ENCODE results near the gene CHST11. TPM values are rescaled to one million over a fixed set of nuclear protein-coding genes. Genes with fewer than 3 reads are reported as not detected.

CHST11 gene
- total RNA-seq, 1 experiment from 2014 or later: 1.1 TPM

GRCh38 chr12:104662908-104663307 lies 206.2 kb downstream of the CHST11 start:
- H3K4me3 ChIP-seq (ENCODE audit: low read depth, low read length, poor library complexity, severe bottlenecking): no peak overlapping the region
- no peak for DNase-seq (ENCODE audit: low spot score)
- no peaks in the 10 kb centered on the region for H3K4me1 ChIP-seq (ENCODE audit: insufficient read depth, low read length, poor library complexity, severe bottlenecking)
- intact Hi-C loops (cut with micrococcal nuclease; ENCODE audit: unreplicated experiment): no loop called here
- no peaks in the 10 kb centered on the region for H3K9me3 ChIP-seq (ENCODE audit: low read depth, low read length, poor library complexity, severe bottlenecking)
- no peaks in the 10 kb centered on the region for H3K36me3 ChIP-seq (ENCODE audit: insufficient read depth, low read length, poor library complexity, severe bottlenecking)
- POLR2A ChIA-PET (ENCODE audit: low non-redundant PET): no interaction called here
- no TSS peak for BruUV-seq (replicated peaks)
- H3K27me3 ChIP-seq (replicated peaks; ENCODE audit: insufficient read depth, low read depth, low read length, poor library complexity): no peaks in the 10 kb centered on the region
- H3K27ac ChIP-seq (ENCODE audit: low read depth, low read length, poor library complexity, severe bottlenecking): no peak overlapping the region
- TF ChIP-seq EZH2 (IDR thresholded peaks at IDR 0.05; ENCODE audit: borderline replicate concordance, low read depth, low read length, poor library complexity, severe bottlenecking) (no peak), CTCF (conservative IDR thresholded peaks at IDR 0.05; ENCODE audit: low read depth, low read length) (no peak)
- CTCF ChIA-PET: no interaction called here

- H3K27me3 ChIP-seq (replicated peaks; ENCODE audit: insufficient read depth, low read depth, low read length, poor library complexity): no peaks in the 10 kb centered on the region
- H3K27ac ChIP-seq (ENCODE audit: low read depth, low read length, poor library complexity, severe bottlenecking): no peak overlapping the region
- no peaks in the 10 kb centered on the region for H3K36me3 ChIP-seq (ENCODE audit: insufficient read depth, low read length, poor library complexity, severe bottlenecking)
- no peaks in the 10 kb centered on the region for H3K4me1 ChIP-seq (ENCODE audit: insufficient read depth, low read length, poor library complexity, severe bottlenecking)
- intact Hi-C loops (cut with micrococcal nuclease; ENCODE audit: unreplicated experiment): no loop called here
- BruUV-seq (replicated peaks): no TSS peak
- ChIA-PET POLR2A (ENCODE audit: low non-redundant PET) (no interaction called here), CTCF (no interaction called here)
- no peak for TF ChIP-seq EZH2 (IDR thresholded peaks at IDR 0.05; ENCODE audit: borderline replicate concordance, low read depth, low read length, poor library complexity, severe bottlenecking)
- no peak for TF ChIP-seq CTCF (conservative IDR thresholded peaks at IDR 0.05; ENCODE audit: low read depth, low read length)
- no peaks in the 10 kb centered on the region for H3K9me3 ChIP-seq (ENCODE audit: low read depth, low read length, poor library complexity, severe bottlenecking)
- no peak for DNase-seq (ENCODE audit: low spot score)
- no peak overlapping the region for H3K4me3 ChIP-seq (ENCODE audit: low read depth, low read length, poor library complexity, severe bottlenecking)
Observed at GRCh38 chr12:104664351-104664750, 207.6 kb downstream of the CHST11 start.

GRCh38 chr12:104665296-104665695 lies 208.5 kb downstream of the CHST11 start:
- Histone ChIP-seq H3K4me3 (ENCODE audit: low read depth, low read length, poor library complexity, severe bottlenecking) (no peak overlapping the region), H3K27me3 (replicated peaks; ENCODE audit: insufficient read depth, low read depth, low read length, poor library complexity) (no peaks in the 10 kb centered on the region), H3K9me3 (ENCODE audit: low read depth, low read length, poor library complexity, severe bottlenecking) (no peaks in the 10 kb centered on the region), H3K27ac (ENCODE audit: low read depth, low read length, poor library complexity, severe bottlenecking) (no peak overlapping the region), H3K36me3 (ENCODE audit: insufficient read depth, low read length, poor library complexity, severe bottlenecking) (no peaks in the 10 kb centered on the region), H3K4me1 (ENCODE audit: insufficient read depth, low read length, poor library complexity, severe bottlenecking) (no peaks in the 10 kb centered on the region)
- POLR2A ChIA-PET (ENCODE audit: low non-redundant PET): no interaction called here
- TF ChIP-seq EZH2 (IDR thresholded peaks at IDR 0.05; ENCODE audit: borderline replicate concordance, low read depth, low read length, poor library complexity, severe bottlenecking): no peak
- no peak for TF ChIP-seq CTCF (conservative IDR thresholded peaks at IDR 0.05; ENCODE audit: low read depth, low read length)
- CTCF ChIA-PET: no interaction called here
- DNase-seq (ENCODE audit: low spot score): no peak
- BruUV-seq (replicated peaks): no TSS peak
- intact Hi-C loops (cut with micrococcal nuclease; ENCODE audit: unreplicated experiment): no loop called here

All from A673 (cell line).